ENCODE results near the gene SAA4.
A peak's percentile ranks its signal among the peaks of the same experiment; 100 is the strongest.
"Not testable (repeated sequence)": the region's sequence is repeated elsewhere in the genome, so short reads cannot be mapped to it uniquely, and the experiment has no call there.

The SAA4 gene, protein sequence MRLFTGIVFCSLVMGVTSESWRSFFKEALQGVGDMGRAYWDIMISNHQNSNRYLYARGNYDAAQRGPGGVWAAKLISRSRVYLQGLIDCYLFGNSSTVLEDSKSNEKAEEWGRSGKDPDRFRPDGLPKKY

DNA sequence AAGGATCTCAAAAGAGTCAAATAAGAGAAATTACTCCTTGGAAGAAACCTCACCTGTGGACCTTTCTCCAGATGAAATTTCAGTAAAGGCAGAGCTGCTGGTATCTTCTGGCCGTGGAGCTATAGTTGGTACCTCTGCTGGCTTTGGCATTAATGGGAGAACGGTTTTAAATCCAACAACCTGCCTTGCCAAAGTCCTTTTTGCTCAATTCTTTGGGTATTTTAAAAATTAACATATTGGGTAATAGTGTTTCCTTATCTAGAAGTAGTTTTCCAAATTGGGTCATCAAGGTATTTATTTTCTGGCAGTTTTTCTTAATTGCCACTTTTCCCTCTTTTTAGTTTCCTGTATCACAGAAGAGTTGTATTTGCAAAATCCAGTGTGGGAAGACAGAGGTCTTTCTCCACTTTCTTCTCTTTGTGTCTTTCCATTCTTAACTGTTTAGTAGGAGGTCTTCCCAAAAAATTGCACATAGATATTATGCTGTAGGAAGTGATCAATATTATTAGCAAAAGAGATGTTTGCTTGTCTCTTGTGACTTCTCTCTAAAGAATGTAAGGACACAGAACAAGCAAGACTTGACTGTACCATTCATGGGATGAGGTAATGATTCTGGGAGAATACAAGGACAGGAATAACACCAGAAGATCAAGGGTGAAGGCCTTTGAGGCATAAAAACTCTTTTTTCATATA is at the start of gene SAA4:
SAA4 (minus strand) TSS at position 139 of the 693 bp plus-strand sequence. CDS start 876 bp downstream, outside the sequence.
- no peak for DNase-seq

DNA sequence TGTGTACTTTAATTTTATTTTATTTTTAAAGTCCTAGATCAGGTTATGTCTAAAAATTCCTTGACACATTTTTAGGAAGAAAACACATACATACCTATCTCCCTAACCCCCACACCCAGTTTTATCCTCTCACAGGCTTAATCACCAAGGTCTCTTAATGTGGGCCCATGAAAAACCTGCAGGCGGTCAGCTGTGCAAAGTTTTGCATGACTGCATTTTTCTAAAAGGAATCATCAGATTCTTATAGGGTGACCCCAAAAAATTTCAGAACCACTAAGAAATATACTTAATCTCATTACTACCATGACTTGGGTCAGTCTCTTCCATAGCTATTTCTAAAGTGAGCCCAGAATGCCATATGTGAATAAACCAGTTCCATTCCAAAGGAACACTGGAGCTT is 49.2 kb upstream of the SAA4 start:
- DNase-seq, result no peak

GRCh38 chr11:18282626-18283025 is 46.0 kb upstream of the SAA4 start:
- no peak for DNase-seq

DNA sequence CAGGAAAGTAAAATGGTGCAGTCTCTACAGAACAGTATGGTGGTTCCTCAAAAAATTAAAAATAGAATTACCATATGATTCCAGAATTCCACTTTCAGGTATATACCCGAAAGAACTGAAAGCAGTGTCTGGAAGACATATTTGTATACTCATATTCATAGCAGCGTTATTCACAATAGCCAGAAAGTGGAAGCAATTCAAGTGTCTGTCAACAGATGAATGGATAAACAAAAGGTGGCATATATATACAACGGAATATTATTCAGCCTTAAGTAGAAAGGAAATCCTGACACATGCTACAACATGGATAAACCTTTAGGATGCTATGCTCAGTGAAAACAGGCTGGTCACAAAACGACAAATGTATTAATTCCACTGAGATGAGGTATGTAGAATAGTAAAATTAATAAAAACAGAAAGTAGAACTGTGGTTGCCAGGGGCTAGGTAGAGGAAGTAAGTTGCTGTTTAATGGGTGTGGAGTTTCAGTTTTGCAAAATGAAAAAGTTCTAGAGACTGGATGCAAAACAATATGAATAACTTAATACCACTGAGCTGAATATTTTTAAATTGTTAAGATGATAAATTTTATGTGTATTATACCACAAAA is 43.9 kb upstream of the SAA4 start:
- peak in 1 of 3 donors; percentile 30 for DNase-seq

DNA sequence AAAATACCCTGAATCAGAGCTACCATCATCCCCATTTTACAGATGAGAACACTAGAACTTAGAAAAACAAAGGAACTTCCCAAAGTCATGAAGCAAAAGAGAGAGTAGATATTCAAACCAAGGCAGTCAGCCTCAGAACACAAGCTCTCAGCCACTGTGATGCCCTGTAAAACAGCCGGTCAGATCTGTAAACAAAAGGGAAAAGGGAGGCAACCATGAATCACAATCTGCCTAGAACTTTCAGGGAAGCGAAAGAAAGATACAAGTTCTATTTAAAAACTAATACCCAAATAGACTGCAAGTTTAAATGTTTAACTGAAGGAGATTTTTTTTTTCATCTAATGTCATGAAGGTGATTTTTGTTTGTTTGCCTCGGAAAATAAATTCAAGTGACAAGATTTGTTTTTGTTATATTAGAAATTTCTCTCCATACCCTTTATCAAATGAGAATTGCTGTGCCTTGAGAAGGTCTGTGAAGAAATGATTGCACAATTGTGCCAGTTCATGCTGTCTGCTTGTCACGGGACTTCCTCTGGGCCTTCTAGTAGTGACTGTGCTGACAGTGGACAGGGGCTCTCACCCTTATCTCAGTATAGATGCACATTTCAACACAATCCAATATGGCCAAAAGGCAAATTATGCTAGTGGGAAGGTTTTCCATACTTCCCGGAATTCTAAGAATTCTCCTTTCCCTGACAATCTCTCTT is 41.1 kb upstream of the SAA4 start:
- DNase-seq, result peak; percentile 76 to 89 (median 85)

DNA sequence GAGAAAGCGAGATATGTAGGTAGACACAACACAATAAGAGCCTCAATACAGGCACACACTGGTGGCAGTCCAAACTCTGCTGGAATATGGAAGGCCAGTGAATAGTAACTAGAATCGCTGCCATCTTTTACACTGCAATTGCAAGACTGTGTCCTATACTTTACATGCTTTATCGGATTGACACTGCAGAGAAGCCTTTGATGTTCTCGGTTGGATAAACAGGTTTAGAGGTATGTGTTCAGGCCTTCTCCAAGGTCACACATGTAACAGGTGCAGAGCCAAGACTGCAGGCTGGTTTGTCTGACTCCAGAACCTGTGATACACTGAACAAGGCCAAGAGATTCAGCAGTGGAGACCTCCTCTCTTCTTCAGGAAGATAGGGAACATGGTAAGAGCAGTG is 34.6 kb upstream of the SAA4 start:
- no peak for DNase-seq

- no peak for DNase-seq
These were observed 33.5 kb upstream of the SAA4 start for GRCh38 chr11:18270102-18270501.

GRCh38 chr11:18269252-18269651 is 32.6 kb upstream of the SAA4 start:
- not testable (repeated sequence) for DNase-seq

DNA sequence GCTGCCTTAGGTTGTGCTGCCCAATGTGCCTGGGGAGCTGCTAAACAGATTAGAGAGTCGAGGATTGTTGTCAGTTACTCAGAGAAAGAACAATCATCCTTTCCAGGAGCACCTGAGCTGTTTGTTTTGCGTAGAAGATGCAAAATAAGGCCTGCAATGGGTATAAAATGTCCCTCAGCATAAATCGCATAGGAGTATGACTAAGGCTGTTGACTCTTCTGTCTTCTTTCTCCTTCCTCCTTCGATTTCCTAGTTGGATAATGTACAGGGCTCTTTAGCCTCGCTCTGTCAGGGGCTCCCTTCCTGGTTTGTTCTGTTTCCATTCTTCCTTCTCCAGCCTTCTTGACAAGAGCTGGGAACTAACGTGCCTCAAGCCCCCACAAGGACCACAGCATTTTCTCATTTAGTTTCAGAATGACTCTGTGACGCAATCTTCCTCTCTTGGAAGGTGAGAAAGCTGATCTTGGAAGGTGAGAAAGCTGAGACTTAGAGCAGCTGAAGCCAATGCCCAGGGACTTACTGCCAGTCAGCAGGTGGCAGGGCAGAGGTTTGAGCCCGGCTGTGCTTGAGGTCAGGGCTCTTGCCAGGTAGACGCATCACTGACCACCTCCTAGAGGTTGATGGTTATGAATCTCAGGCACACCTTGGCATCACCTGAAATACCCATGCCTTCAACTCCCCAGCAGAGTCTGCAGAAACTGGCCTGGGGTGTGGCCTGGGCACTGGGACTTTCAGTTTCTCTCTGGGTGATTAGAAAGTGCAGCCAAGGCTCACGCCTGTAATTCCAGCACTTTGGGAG is 30.9 kb upstream of the SAA4 start:
- DNase-seq, result not testable (repeated sequence)

DNA sequence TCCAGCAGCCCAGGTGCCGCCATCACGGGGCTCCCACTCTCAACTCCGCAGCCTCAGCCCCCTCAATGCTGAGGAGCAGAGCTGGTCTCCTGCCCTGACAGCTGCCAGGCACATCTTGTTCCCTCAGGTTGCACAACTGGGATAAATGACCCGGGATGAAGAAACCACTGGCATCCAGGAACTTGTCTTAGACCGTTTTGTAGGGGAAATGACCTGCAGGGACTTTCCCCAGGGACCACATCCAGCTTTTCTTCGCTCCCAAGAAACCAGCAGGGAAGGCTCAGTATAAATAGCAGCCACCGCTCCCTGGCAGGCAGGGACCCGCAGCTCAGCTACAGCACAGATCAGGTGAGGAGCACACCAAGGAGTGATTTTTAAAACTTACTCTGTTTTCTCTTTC is 29.3 kb upstream of the SAA4 start, which contains the start of gene SAA1:
SAA1 (plus strand) TSS at position 316 of the 400 bp plus-strand sequence. CDS start 624 bp downstream, outside the sequence.
- no peak for DNase-seq

DNA sequence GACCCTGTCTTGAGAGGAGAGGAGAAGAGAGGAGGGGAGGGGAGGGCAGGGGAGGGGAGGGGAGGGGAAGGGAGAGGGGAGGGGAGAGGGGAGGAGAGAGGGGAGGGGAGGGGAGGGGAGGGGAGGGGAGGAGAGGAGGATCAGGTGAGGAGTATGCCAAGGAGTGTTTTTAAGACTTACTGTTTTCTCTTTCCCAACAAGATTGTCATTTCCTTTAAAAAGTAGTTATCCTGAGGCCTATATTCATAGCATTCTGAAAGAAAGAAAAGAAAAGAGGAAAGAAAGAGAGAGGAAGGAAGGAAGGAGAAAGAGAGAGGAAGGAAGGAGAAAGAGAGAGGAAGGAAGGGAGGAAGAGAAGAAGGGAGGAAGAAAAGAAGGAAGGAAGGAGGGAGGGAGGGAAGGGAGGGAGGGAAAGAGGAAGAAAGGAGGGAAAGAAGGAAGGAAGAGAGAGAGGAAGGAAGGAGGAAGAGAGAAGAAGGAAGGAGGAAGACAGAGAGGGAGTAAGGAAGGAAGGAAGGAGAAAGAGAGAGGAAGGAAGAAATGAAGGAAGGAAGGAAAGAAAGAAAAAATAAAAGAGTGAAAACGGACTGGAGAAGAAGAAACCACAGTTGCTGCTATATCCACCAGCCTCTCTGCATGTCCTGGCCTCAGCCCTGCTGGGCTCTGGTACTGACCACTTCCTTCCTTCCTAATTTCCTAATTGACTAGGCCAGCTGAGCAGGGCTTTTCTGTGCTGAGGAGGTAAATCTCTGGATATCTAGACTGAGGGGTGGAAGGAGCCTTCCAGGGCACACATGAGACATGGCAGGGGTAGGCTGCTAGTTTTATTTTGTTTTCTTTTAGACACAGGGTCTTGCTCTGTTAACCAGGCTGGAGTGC is 28.3 kb upstream of the SAA4 start:
- no peak for DNase-seq

DNA sequence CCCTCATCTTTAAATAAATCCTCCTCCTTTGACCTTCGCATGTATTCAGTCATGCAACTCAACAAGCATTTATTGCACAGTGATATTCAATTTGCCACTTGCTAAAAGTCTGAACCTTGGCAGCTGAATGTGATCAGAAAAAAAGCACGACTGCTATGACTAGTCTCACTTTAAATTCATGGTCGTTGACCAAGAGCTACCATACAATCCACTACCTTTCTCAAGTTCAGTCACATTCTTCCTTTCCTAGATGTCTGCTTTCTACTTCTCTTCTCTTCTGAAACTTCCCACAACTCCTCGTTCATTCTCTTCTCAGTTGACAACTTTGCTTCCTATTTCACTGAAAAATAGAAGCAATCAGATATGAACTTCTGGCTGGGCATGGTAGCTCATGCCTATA is 27.4 kb upstream of the SAA4 start:
- DNase-seq, result no peak

DNA sequence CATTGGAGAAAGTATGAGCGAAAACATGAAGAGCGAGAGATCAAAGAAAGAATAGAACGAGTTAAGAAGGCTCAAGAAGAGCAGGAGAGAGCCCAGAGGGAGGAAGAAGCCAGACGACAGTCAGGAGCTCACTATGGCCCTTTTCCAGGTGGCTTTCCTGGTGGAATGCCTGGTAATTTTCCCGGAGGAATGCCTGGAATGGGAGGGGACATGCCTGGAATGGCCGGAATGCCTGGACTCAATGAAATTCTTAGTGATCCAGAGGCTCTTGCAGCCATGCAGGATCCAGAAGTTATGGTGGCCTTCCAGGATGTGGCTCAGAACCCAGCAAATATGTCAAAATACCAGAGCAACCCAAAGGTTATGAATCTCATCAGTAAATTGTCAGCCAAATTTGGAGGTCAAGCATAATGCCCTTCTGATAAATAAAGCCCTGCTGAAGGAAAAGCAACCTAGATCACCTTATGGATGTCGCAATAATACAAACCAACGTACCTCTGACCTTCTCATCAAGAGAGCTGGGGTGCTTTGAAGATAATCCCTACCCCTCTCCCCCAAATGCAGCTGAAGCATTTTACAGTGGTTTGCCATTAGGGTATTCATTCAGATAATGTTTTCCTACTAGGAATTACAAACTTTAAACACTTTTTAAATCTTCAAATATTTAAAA is 26.2 kb upstream of the SAA4 start:
- DNase-seq, result not testable (repeated sequence)

GRCh38 chr11:18261721-18262120 is 25.1 kb upstream of the SAA4 start:
- no peak for DNase-seq

DNA sequence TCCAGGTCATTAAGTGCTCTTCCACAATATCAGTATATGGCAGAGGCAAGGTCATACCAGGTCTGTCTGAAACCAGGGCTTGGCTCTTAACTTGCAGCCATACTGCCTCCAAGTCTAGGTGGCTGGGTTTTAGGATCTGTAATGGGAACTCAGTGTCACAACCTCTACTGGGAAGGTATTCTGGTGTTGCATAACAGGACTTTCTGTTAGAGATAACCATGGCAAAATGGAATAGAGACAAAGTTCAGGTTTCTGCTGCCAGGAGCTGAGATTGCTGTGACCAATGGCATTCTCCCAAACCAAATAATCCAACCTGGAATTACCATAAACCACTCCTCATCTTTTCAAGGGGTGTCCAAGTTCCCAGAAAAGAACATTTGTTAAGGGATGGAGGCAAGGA is 22.7 kb upstream of the SAA4 start:
- no peak for DNase-seq

- no peak for DNase-seq
These were observed 18.3 kb upstream of the SAA4 start for GRCh38 chr11:18254781-18255361.

DNA sequence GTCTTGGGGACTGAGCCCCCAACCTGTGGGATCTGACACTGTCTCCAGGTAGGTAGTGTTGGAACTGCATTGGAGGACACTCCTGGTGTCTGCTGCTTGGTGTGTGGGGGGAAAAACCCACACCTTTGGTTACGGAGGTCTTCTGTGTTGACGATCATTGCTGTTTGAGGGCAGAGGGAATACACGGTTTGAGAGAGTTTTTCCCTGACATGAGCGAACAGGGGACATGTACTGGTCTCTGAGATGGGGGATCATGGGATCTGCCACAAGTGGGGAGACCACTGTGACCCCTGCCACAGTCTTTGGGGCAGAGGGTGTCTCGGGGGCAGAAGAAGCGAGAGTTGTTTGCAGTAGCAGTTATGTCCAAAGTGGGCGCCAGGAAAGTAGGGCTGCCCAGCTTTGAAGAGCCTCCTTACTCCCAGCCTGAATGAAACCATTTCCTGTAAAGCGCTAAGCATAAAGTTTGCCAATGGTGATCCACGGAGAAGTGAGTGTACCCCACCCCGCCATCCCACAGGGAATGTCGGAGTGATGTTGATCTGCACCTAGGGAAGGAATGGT is 17.3 kb upstream of the SAA4 start:
- DNase-seq, result no peak

DNA sequence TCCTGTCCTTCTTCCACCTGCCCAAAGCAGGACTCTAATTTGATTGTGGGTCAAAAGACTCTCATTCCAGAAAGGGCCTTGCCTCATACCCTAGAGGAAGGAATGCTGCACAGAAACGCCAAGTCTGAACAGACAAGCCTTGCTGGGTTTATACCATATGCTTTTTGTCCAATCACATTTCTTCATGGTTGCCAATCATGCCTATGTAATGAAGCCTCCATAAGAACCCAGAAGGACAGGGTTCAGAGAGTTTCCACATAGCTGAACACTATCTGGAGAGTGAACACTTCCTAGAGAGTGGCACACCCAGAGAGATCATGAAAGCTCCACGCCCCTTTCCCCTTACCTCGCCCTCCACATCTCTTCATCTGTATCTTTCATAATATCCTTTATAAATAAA is 16.6 kb upstream of the SAA4 start:
- DNase-seq, result no peak

DNA sequence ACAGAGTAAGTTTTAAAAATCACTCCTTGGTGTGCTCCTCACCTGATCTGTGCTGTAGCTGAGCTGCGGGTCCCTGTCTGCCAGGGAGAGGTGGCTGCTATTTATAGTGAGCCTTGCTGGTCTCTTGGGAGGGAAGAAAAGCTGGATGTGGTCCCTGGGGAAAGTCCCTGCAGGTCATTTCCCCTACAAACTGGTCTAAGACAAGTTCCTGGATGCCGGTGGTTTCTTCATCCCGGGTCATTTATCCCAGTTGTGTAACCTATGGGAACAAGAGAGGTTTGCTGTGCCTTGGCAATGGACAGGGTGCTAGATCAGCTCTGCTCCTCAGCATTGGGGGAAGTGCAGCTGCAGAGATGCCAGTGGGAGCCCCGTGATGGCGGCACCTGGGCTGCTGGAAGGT is 12.0 kb upstream of the SAA4 start, which contains the start of gene SAA2:
SAA2 (minus strand) TSS at position 108 of the 400 bp plus-strand sequence. CDS start 657 bp downstream, outside the sequence.
- no peak for DNase-seq

DNA sequence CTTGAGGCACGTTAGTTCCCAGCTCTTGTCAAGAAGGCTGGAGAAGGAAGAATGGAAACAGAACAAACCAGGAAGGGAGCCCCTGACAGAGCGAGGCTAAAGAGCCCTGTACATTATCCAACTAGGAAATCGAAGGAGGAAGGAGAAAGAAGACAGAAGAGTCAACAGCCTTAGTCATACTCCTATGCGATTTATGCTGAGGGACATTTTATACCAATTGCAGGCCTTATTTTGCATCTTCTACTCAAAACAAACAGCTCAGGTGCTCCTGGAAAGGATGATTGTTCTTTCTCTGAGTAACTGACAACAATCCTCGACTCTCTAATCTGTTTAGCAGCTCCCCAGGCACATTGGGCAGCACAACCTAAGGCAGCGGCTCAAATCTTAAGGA is 10.6 kb upstream of the SAA4 start:
- DNase-seq, result not testable (repeated sequence)

All from suppressor macrophage treated with lipopolysaccharide for 1 hour (primary cell).